GM18858 (cell line): ENCODE data around the gene TEX55.
"Not testable (repeated sequence)": the region's sequence is repeated elsewhere in the genome, so short reads cannot be mapped to it uniquely, and the experiment has no call there.

ENCODE experiments used
- ATAC-seq: cut with Tn5 transposase; IDR thresholded peaks from one replicate; pipeline ENCODE4 v1.9.1; 2021; ENCODE audit not compliant: unreplicated experiment

Gene TEX55

DNA sequence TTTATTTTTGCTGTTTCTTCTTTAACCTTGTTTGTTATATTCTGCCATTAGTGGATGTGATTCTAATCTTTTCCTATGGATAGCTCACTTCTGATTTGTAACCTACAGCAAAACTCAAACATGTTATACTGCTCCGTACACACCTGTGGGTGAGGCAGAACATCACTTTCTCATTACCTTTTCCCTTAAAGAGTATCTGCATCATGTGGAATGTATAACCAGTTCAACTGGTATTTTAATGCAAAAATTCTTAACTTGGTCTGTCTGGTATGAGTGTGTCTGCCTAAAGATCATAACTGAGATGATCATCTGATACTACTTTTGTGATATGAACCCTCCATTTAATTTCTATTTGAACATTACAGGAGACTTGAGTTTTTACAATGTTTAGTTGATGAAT is 14.4 kb downstream of the TEX55 start:
- no peak for ATAC-seq

DNA sequence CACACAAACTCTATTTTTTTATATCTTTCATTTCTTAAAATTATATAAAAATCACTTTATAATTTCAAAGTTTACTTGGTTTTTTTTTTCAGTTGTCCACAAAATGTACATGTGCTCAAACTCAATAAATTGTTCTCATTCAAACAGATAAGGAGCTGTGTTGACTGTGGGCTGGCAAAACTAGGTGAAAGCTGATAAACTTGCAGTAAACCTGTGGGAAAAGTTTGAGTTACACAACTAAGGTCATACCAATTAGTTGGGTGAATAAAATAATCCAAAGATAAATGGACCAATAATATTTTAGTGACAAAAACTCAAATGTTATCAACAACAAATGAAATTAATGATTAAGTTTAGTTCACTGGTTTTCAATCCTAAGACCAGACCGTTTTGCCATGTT is 14.8 kb downstream of the TEX55 start:
- ATAC-seq: no peak

DNA sequence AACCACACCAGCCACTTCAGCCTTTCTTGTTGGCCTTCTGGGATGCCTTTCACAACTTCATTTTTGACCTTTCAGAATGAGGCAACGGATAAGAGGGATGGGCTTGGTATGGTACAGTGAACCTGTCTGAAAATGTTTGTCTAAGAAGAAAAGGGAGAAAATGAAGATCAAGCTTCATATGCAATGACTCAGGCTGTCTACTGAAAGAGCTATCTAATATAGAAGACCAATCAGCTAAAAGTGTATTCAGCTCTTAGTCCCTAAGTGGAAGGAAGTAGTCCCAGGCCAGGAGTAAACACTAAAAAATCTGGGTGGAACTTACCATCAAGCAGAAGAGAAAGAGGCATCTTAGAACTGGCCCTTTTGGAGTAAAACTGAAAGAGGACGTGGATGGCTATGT is 15.3 kb downstream of the TEX55 start:
- ATAC-seq: no peak

DNA sequence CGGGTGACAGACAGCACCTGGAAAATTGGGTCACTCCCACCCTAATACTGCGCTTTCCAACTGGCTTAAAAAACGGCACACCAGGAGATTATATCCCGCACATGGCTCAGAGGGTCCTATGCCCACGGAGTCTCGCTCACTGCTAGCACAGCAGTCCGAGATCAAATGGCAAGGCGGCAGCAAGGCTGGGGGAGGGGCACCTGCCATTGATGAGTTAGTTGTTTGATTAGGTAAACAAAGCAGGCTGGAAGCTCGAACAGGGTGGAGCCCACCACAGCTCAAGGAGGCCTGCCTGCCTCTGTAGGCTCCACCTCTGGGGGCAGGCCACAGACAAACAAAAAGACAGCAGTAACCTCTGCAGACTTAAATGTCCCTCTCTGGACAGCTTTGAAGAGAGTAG is 18.8 kb downstream of the TEX55 start:
- not testable (repeated sequence) for ATAC-seq

DNA sequence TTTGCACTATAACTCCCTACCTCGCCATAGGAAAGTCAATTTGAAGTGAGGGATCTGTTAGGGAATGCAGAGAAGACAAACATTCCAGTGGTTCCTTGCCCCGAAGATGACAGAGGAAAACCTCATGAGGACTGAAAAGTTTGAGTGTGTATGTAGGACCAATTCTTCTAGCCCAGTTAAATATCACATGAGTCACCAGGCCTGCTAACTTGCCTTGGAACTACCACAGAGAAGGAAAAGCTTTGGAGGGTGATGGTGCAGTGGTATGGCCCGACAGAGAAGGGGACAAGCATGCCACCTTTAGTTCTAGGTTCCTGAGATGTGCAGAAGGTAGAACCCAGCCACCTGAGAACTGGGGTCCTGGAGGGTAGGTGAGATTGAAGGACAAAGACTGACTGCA is 24.9 kb downstream of the TEX55 start:
- no peak for ATAC-seq

DNA sequence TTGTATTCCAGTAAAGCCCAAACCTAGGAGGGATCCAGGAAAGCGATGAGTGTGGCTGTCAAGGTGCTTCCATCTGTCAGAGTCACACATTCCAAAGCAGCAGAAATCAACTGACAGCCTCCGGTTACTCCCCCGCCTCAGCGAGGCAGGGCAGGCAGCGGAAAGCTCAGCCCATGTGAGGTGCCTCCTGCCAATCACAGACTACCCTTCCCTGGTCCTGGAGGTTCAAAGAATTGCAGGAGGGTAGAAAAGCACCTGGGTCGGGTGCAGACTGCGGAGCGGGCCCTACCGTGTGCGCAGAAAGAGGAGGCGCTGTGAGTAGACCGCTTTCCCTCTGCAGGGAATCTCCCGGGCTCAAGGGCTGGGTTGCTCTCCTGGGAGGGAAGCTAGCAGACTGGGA is 27.4 kb downstream of the TEX55 start, which contains the start of gene UPK1B:
Gene UPK1B, plus strand, starts transcription at position 274 of the 400 bp plus-strand sequence. CDS start 13,144 bp downstream, outside the sequence.
- ATAC-seq: no peak

DNA sequence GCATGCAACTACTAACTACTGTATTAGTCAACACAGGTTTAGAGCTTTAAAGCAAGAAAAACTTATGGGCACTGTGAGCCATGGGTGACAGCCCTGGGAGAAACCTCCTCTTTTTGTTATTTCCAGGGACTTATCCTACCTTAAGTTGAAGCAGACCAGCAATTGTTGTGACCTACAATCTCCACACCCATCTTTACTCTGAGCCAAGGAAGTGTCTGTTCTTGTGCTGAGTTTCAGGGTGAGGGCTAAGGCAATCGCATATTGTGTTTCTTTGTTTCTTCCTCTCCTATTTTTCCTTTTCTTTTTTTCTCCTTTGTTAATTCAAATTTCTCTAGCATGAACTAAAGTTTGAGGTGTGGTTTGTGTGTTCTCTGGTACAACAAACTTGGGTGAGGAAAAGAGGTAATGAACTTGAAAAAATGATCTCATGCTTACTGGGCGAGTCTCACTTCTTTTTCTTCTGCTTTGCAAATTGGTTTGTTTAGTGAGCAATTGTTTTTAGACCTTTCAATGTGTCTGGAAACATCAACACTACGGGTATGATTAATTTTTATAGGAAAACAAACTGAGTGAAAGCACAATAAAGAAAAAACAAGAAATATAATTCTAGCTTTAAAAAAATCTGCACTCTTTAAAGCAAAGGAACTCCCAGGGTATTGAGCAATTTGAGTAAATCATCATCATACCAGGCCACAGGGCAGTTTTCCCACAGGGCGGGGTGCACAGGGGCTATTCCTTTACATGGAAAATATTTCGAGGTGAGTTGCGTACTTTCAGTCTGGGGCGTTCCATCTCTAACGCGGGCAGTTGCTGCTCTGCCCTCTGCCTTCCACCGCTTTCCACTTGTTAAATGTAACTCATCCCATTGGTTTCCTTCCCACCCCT is 30.1 kb downstream of the TEX55 start:
- ATAC-seq: no peak

DNA sequence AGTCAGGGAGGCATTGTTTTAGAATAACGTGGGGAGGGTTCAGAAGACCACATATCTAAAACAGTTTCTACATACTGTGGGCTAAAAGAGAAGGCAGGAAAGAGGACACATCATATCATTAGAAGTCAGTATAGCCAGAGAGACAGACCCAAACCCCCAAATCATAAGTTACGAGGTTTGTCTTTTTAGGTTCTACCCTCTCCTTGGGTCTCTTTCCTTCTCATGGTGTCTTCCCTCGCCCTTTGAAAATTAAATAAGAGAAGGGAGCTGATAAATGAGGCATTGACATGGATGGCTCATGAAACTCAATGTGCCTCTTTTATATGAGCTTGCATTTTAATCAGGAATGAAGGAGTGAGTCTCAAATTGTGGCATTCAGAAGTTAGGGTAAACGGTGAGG is 30.8 kb downstream of the TEX55 start:
- no peak for ATAC-seq

DNA sequence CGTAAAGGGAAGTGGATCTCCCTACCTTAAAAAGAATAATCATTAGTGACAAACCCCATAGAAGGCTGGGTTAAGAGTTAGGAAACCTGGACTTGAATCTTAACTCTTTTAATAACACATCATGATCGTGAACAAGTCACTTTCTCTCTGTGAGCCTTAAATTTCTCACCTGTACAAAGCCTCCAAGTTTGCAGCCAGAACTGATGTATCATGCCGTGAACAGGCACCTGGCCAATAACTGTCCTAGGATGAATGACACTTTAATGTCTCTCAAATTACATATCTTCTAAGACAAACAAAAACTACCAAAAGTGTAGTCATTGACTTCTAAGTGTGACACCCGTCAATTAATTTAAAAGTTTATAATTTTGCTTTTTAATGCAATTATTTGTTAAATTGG is 31.4 kb downstream of the TEX55 start:
- ATAC-seq: no peak

DNA sequence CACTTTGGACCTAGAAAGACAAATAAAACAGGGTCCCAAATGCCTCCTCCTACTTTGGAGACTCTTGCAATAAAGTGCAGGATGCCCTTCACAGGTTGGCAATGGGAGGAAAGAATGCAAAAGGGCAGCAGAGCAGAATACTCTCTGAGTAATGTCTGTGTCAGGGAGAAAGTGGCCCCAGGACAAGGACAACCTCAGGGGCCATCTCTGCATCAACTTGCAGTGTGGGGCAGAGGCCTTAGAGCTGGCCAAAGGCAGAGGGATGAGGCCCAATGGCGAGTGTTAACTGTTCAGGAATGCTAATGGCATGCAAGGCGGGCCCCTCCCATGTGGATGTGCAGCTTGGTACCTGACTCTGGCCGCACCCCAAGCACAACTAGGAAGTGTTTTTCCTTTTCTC is 35.8 kb downstream of the TEX55 start:
- ATAC-seq: no peak

DNA sequence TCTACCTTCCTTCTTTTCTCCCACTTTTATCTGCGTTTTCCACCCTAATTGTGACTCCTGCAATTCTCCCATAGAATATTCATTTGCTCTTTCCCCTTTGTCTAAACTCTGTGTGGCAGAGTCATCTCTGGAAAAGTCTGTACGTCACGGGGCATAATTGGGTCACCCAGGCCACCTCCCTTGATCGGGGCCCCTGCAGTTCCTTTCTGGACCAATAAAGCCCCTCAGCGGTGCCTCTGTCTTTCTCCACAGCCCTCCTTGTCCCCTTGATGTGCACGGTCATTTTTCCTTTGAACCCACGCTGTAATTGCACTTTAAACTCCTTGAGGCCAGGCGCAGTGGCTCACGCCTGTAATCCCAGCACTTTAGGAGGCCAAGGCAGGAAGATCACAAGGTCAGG is 38.1 kb downstream of the TEX55 start:
- ATAC-seq: no peak

DNA sequence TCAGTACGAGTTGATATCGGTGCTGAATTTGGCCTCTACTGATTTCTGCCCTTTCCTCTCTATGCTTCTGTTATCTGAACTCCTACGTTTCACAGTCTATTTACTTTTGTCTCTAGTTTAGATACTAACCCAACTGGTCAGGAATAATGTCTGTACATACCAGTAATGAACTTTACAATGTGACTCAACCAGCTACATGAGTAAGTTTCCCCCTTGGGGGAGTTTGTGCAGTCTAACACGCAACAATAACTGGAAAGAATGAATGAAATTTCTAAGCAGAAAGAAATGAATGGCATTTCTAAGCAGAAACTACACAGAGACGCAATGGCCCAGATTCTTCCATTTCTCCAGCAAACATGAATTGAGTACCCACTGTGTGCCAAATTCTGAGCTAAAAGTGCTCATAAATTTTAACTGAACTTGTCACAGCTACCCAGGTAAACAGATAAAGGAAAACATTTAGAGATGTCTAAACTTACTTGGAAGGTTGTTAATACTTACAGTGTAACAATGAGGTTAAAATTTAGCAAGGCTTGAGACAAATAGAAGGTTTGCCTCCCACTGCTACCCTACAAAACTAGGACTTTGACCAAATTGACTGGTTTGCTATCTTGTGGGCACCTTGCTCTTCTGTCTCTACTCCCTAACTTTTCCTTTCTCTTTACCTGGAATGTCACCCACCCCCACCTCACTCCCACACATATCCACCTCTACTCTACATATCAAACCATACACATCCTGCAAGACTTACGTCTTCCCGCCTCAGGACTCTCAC is 39.0 kb downstream of the TEX55 start:
- ATAC-seq: no peak

DNA sequence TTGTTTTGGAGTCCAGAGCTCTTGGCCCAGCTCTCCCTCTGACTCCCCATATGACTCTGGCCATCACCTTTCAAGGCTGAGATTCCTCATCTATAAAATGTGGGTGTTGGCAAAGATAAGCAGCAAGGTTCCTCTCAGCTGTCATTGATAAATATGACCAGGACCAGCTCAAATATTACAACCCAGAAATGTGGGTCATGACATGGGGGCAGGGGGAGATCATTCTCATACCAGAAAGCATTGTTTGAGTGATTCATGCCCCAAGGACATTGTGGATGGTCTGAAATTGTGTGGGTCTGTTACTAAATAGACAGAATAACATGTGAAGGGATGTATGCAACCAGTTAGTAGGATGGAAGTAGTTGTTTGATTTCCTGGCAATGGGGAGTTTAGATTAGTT is 41.3 kb downstream of the TEX55 start:
- no peak for ATAC-seq

DNA sequence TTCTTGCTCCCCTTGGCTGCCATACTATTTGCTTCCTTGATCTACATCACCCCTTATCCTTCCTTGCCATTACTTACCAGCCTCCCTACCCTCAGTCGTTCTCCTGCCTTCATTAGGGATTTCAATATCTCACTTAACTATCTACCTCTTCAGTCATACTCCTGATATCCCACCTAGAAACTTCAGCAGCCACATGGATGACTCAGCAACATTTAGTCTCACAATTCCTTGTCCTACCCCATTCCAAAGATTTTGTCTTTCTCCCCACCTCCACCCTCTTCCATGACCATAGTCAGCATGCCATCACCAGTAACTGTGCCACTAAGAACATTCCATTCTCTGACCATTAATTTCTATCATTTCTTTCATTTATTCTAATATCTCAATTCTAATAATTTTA is 45.8 kb downstream of the TEX55 start:
- no peak for ATAC-seq

DNA sequence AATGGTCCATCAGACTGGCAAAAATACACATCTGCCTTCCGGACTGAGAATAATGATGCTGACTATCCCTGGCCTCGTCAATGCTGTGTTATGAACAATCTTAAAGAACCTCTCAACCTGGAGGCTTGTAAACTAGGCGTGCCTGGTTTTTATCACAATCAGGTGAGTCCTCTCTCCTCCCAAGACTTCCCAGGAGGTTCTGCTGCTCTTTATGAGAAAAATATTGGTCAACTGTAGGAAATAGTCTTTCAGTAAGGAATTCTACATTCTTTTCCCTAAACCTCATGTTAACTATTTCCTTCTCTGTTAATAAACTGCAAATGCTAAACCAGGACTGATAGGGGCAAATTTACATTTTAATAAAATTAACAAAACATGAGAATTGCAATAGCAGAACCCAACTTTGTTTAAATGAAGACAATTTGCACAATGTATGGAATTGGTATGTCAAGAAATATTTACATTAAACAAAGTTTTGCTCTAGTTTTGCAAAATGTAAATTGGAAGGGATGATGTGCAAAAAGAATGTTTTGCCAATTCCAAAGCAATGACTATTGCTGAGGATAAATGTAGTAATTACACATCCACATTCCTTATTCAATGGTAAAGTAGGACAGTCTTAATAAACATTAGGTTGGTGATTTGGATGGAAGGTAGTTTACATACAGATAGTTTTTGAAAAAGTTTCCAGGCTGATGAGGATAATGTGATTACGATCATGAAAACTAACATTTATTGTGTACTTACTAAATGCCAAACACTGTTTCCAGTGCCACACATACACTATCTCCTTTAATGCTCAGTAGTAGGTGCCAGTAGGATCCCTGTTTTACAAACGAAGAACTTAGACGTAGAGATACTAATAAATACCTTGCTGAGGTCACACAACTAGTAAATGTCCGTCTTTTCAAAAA is 48.5 kb downstream of the TEX55 start:
- ATAC-seq: no peak

DNA sequence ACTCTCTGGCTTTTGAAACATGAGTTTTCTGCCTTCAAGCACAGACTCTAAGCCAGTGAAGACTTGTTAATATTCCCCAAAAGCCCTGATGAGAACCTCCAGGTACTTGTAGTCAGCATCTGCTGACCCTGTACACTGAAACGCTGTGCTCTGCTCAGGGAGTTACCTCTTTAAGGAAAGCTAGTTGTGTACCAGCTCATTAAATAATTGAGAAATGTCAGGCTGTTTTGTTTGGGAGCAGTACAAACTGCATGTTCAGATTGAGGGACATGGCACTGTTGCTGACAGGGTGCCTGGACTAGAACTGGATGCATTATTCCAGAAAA is 49.1 kb downstream of the TEX55 start:
- ATAC-seq: no peak

DNA sequence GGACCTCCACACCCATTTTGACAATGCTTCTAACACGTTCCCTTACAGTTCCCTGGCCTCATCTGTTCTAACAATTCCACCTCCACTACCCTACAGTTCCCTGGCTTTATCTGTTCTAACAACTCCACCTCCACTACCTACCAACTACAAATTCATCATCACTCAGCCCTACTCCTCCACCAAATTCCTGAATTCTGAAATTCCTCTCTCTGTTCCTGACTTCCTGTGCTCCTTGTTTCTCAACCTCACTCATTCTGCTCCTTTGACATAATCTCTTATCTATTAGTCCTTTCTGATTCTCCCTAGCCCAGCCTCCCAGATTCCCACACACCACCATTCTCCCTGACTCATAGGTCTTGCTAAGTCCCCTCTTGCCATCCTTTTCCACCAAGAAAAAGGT is 49.9 kb downstream of the TEX55 start:
- ATAC-seq: no peak
